HK-2 (cell line): Measurements from ENCODE around the gene CCL17.
"Not testable (repeated sequence)": the region's sequence is repeated elsewhere in the genome, so short reads cannot be mapped to it uniquely, and the experiment has no call there.

ENCODE experiments used
- DNase-seq: peaks from one replicate; pipeline ENCODE4 v3.0.0-alpha.2; 2018; ENCODE audit not compliant: unreplicated experiment

CCL17 gene

GRCh38 chr16:57432505-57432904 is 27.9 kb downstream of the CCL17 start:
- DNase-seq = no peak

- DNase-seq = no peak
These were observed 28.4 kb downstream of the CCL17 start for GRCh38 chr16:57432989-57433388.

- no peak for DNase-seq
These were observed 29.4 kb downstream of the CCL17 start for GRCh38 chr16:57434003-57434402.

GRCh38 chr16:57435838-57436237 is 31.3 kb downstream of the CCL17 start:
- no peak for DNase-seq

GRCh38 chr16:57439947-57440346 is 35.4 kb downstream of the CCL17 start:
- not testable (repeated sequence) for DNase-seq

GRCh38 chr16:57440551-57440950 is 36.0 kb downstream of the CCL17 start:
- not testable (repeated sequence) for DNase-seq

- no peak for DNase-seq
These were observed 40.1 kb downstream of the CCL17 start for GRCh38 chr16:57444711-57445110.

GRCh38 chr16:57445510-57445909 is 40.9 kb downstream of the CCL17 start:
- DNase-seq = no peak

- DNase-seq = peak; percentile 47
These were observed 42.1 kb downstream of the CCL17 start for GRCh38 chr16:57446531-57447185.

- DNase-seq = peak; percentile 93
These were observed 42.8 kb downstream of the CCL17 start, which contains the start of the genes CIAPIN1 and COQ9 for GRCh38 chr16:57447186-57447962. TSS of gene CIAPIN1 (minus strand) at chr16:57447385. CDS start at chr16:57440928, 6,457 bp downstream. TSS of gene COQ9 (plus strand) at chr16:57447479. CDS start at chr16:57447506, 27 bp downstream.

- no peak for DNase-seq
These were observed 47.5 kb downstream of the CCL17 start for GRCh38 chr16:57452021-57452420.

- DNase-seq = peak; percentile 92
These were observed 57.8 kb downstream of the CCL17 start, which contains the start of gene POLR2C for GRCh38 chr16:57462209-57462977. TSS of gene POLR2C (plus strand) at chr16:57462679. CDS start at chr16:57462725, 46 bp downstream.

- DNase-seq = no peak
These were observed 58.4 kb downstream of the CCL17 start for GRCh38 chr16:57462978-57463362.

GRCh38 chr16:57464523-57464922 is 60.0 kb downstream of the CCL17 start:
- DNase-seq = no peak
